ENCODE results near the gene PLEKHO1. TPM values are rescaled to one million over a fixed set of nuclear protein-coding genes. Genes with fewer than 3 reads are reported as not detected.
"Not testable (repeated sequence)": the region's sequence is repeated elsewhere in the genome, so short reads cannot be mapped to it uniquely, and the experiment has no call there.

Gene PLEKHO1
- total RNA-seq, 1 donor from 2014 or later = 41.6 TPM

GRCh38 chr1:150207281-150207971 lies 57.7 kb downstream of the PLEKHO1 start:
- intact Hi-C loops (cut with DNase I) = no loop called here
- no peak for ATAC-seq

GRCh38 chr1:150208460-150208859 lies 58.7 kb downstream of the PLEKHO1 start:
- H3K4me1 ChIP-seq; H3K9me3 ChIP-seq; ATAC-seq; H3K27ac ChIP-seq; H3K36me3 ChIP-seq; H3K4me3 ChIP-seq; DNase-seq; intact Hi-C loops (cut with DNase I); H3K27me3 ChIP-seq (ENCODE audit: low read depth): not testable (repeated sequence)

More at GRCh38 chr1:150207281-150207971, 57.7 kb downstream of the PLEKHO1 start:
- DNase-seq = no peak
- Histone ChIP-seq H3K36me3 (no peaks in the 10 kb centered on the region), H3K4me3 (no peak overlapping the region), H3K27me3 (ENCODE audit: low read depth) (no peaks in the 10 kb centered on the region), H3K27ac (no peak overlapping the region), H3K9me3 (no peaks in the 10 kb centered on the region), H3K4me1 (no peaks in the 10 kb centered on the region)
- no peak for TF ChIP-seq CTCF (IDR thresholded peaks at IDR 0.05)

Other genes with a start within 250 kb of the PLEKHO1 start
- gene SV2A, start 232.1 kb upstream of the PLEKHO1 start, total RNA-seq = 0.86 TPM
- 45.5 TPM for gene SF3B4, start 222.1 kb upstream of the PLEKHO1 start, total RNA-seq
- 20.4 TPM for gene MTMR11, start 213.0 kb upstream of the PLEKHO1 start, total RNA-seq
- 29.5 TPM for gene OTUD7B, start 139.2 kb upstream of the PLEKHO1 start, total RNA-seq
- 36.1 TPM for gene VPS45, start 82.1 kb upstream of the PLEKHO1 start, total RNA-seq
- 27.9 TPM for gene ANP32E, start 86.2 kb downstream of the PLEKHO1 start, total RNA-seq
- gene CA14, start 107.9 kb downstream of the PLEKHO1 start, total RNA-seq = 0.38 TPM
- 129 TPM for gene APH1A, start 119.1 kb downstream of the PLEKHO1 start, total RNA-seq
- 12.2 TPM for gene C1orf54, start 122.9 kb downstream of the PLEKHO1 start, total RNA-seq
- 6.2 TPM for gene CIART, start 132.6 kb downstream of the PLEKHO1 start, total RNA-seq
- 45.9 TPM for gene MRPS21, start 143.9 kb downstream of the PLEKHO1 start, total RNA-seq
- 54.1 TPM for gene PRPF3, start 171.6 kb downstream of the PLEKHO1 start, total RNA-seq
- 32.0 TPM for gene RPRD2, start 214.2 kb downstream of the PLEKHO1 start, total RNA-seq